ENCODE measurements around the gene CABP4.

The CABP4 gene

GRCh38 chr11:67490727-67491065 lies 35.5 kb downstream of the CABP4 start:
- no peak overlapping the region for H3K9ac ChIP-seq (ENCODE audit: low read length)
- H3K4me1 ChIP-seq (ENCODE audit: insufficient read depth, low read length) = no peaks in the 10 kb centered on the region
- peaks cover 25% of the 10 kb centered on the region for H3K36me3 ChIP-seq (ENCODE audit: insufficient read depth, low read length)
- no peak overlapping the region for H3K27ac ChIP-seq (ENCODE audit: low read depth, low read length)
- H3K27me3 ChIP-seq (ENCODE audit: control insufficient read depth in 1 of 2, insufficient read depth in 2 of 2, low read length in 2 of 2) = no peaks in the 10 kb centered on the region
- no peak overlapping the region for H3K4me3 ChIP-seq (ENCODE audit: low read depth in 1 of 2, low read length in 2 of 2)
- H3K9me3 ChIP-seq (ENCODE audit: low read length) = no peaks in the 10 kb centered on the region

GRCh38 chr11:67491276-67492068 lies 36.3 kb downstream of the CABP4 start:
- H3K9ac ChIP-seq (ENCODE audit: low read length) = no peak overlapping the region
- H3K36me3 ChIP-seq (ENCODE audit: insufficient read depth, low read length) = peaks cover 25% of the 10 kb centered on the region
- H3K4me3 ChIP-seq (ENCODE audit: low read depth in 1 of 2, low read length in 2 of 2) = no peak overlapping the region
- no peaks in the 10 kb centered on the region for H3K27me3 ChIP-seq (ENCODE audit: control insufficient read depth in 1 of 2, insufficient read depth in 2 of 2, low read length in 2 of 2)
- no peaks in the 10 kb centered on the region for H3K4me1 ChIP-seq (ENCODE audit: insufficient read depth, low read length)
- H3K9me3 ChIP-seq (ENCODE audit: low read length) = no peaks in the 10 kb centered on the region
- no peak overlapping the region for H3K27ac ChIP-seq (ENCODE audit: low read depth, low read length)

- Histone ChIP-seq H3K27ac (ENCODE audit: low read depth, low read length) (no peak overlapping the region), H3K9ac (ENCODE audit: low read length) (no peak overlapping the region), H3K36me3 (ENCODE audit: insufficient read depth, low read length) (peaks cover 25% of the 10 kb centered on the region), H3K9me3 (ENCODE audit: low read length) (no peaks in the 10 kb centered on the region), H3K4me3 (ENCODE audit: low read depth in 1 of 2, low read length in 2 of 2) (no peak overlapping the region), H3K27me3 (ENCODE audit: control insufficient read depth in 1 of 2, insufficient read depth in 2 of 2, low read length in 2 of 2) (no peaks in the 10 kb centered on the region), H3K4me1 (ENCODE audit: insufficient read depth, low read length) (no peaks in the 10 kb centered on the region)
Measured at GRCh38 chr11:67492069-67492727, 37.0 kb downstream of the CABP4 start.

GRCh38 chr11:67492801-67493547 lies 37.8 kb downstream of the CABP4 start:
- Histone ChIP-seq H3K4me3 (ENCODE audit: low read depth in 1 of 2, low read length in 2 of 2) (no peak overlapping the region), H3K27me3 (ENCODE audit: control insufficient read depth in 1 of 2, insufficient read depth in 2 of 2, low read length in 2 of 2) (no peaks in the 10 kb centered on the region), H3K36me3 (ENCODE audit: insufficient read depth, low read length) (peaks cover 19% of the 10 kb centered on the region), H3K9me3 (ENCODE audit: low read length) (no peaks in the 10 kb centered on the region), H3K4me1 (ENCODE audit: insufficient read depth, low read length) (no peaks in the 10 kb centered on the region), H3K9ac (ENCODE audit: low read length) (no peak overlapping the region), H3K27ac (ENCODE audit: low read depth, low read length) (no peak overlapping the region)

- Histone ChIP-seq H3K9ac (ENCODE audit: low read length) (no peak overlapping the region), H3K36me3 (ENCODE audit: insufficient read depth, low read length) (peaks cover 17% of the 10 kb centered on the region), H3K27me3 (ENCODE audit: control insufficient read depth in 1 of 2, insufficient read depth in 2 of 2, low read length in 2 of 2) (no peaks in the 10 kb centered on the region), H3K27ac (ENCODE audit: low read depth, low read length) (no peak overlapping the region), H3K4me1 (ENCODE audit: insufficient read depth, low read length) (no peaks in the 10 kb centered on the region), H3K9me3 (ENCODE audit: low read length) (no peaks in the 10 kb centered on the region), H3K4me3 (ENCODE audit: low read depth in 1 of 2, low read length in 2 of 2) (no peak overlapping the region)
Measured at GRCh38 chr11:67493548-67494370, 38.6 kb downstream of the CABP4 start.

- Histone ChIP-seq H3K36me3 (ENCODE audit: insufficient read depth, low read length) (peaks cover 16% of the 10 kb centered on the region), H3K9me3 (ENCODE audit: low read length) (no peaks in the 10 kb centered on the region), H3K4me1 (ENCODE audit: insufficient read depth, low read length) (no peaks in the 10 kb centered on the region), H3K9ac (ENCODE audit: low read length) (no peak overlapping the region), H3K27me3 (ENCODE audit: control insufficient read depth in 1 of 2, insufficient read depth in 2 of 2, low read length in 2 of 2) (no peaks in the 10 kb centered on the region), H3K4me3 (ENCODE audit: low read depth in 1 of 2, low read length in 2 of 2) (no peak overlapping the region), H3K27ac (ENCODE audit: low read depth, low read length) (no peak overlapping the region)
Measured at GRCh38 chr11:67494371-67495233, 39.4 kb downstream of the CABP4 start.

GRCh38 chr11:67495234-67496005 lies 40.3 kb downstream of the CABP4 start:
- peaks cover 8% of the 10 kb centered on the region for H3K36me3 ChIP-seq (ENCODE audit: insufficient read depth, low read length)
- no peak overlapping the region for H3K9ac ChIP-seq (ENCODE audit: low read length)
- H3K4me3 ChIP-seq (ENCODE audit: low read depth in 1 of 2, low read length in 2 of 2) = no peak overlapping the region
- no peaks in the 10 kb centered on the region for H3K27me3 ChIP-seq (ENCODE audit: control insufficient read depth in 1 of 2, insufficient read depth in 2 of 2, low read length in 2 of 2)
- H3K27ac ChIP-seq (ENCODE audit: low read depth, low read length) = no peak overlapping the region
- H3K4me1 ChIP-seq (ENCODE audit: insufficient read depth, low read length) = no peaks in the 10 kb centered on the region
- no peaks in the 10 kb centered on the region for H3K9me3 ChIP-seq (ENCODE audit: low read length)

- Histone ChIP-seq H3K9ac (ENCODE audit: low read length) (no peak overlapping the region), H3K27ac (ENCODE audit: low read depth, low read length) (no peak overlapping the region), H3K4me3 (ENCODE audit: low read depth in 1 of 2, low read length in 2 of 2) (no peak overlapping the region), H3K9me3 (ENCODE audit: low read length) (no peaks in the 10 kb centered on the region), H3K36me3 (ENCODE audit: insufficient read depth, low read length) (peaks cover under 1% of the 10 kb centered on the region), H3K27me3 (ENCODE audit: control insufficient read depth in 1 of 2, insufficient read depth in 2 of 2, low read length in 2 of 2) (no peaks in the 10 kb centered on the region), H3K4me1 (ENCODE audit: insufficient read depth, low read length) (no peaks in the 10 kb centered on the region)
Measured at GRCh38 chr11:67496113-67496512, 41.0 kb downstream of the CABP4 start.

GRCh38 chr11:67497656-67498291 lies 42.6 kb downstream of the CABP4 start:
- H3K27ac ChIP-seq (ENCODE audit: low read depth, low read length) = no peak overlapping the region
- H3K36me3 ChIP-seq (ENCODE audit: insufficient read depth, low read length) = no peaks in the 10 kb centered on the region

More at GRCh38 chr11:67497656-67498291, 42.6 kb downstream of the CABP4 start:
- no peak overlapping the region for H3K9ac ChIP-seq (ENCODE audit: low read length)
- no peaks in the 10 kb centered on the region for H3K4me1 ChIP-seq (ENCODE audit: insufficient read depth, low read length)
- H3K4me3 ChIP-seq (ENCODE audit: low read depth in 1 of 2, low read length in 2 of 2) = no peak overlapping the region
- H3K9me3 ChIP-seq (ENCODE audit: low read length) = no peaks in the 10 kb centered on the region
- H3K27me3 ChIP-seq (ENCODE audit: control insufficient read depth in 1 of 2, insufficient read depth in 2 of 2, low read length in 2 of 2) = peaks cover 3 to 6% of the 10 kb centered on the region in 2 donors
